Epithelial cell of proximal tubule (primary cell): ENCODE data around the gene NRG2. TPM values are rescaled to one million over a fixed set of nuclear protein-coding genes. Genes with fewer than 3 reads are reported as not detected.

Experiments
- DNase-seq: peaks from one replicate; pipeline ENCODE4 v3.0.0-alpha.2; 2011; ENCODE audit warnings: low read depth
- H3K4me3 ChIP-seq: 2 replicates; pipeline ENCODE4 v1.5.1; 2011; ENCODE audit warnings: low read depth, mild to moderate bottlenecking, low read length
- CTCF ChIP-seq: conservative IDR thresholded peaks from 2 replicates; pipeline ENCODE4 v1.5.1; 2012; ENCODE audit warnings: low read depth, mild to moderate bottlenecking, low read length
- total RNA-seq: library from RNA; depleted of rRNA; stranded (reverse); fragments of >200 nt; gene quantifications from 2 replicates; pipeline ENCODE4 v1.2.3, GENCODE V29; 2015

NRG2 gene
- total RNA-seq, 1 donor from 2014 or later = 1.5 TPM

- no peak for DNase-seq
- H3K4me3 ChIP-seq = no peak overlapping the region
- no peak for TF ChIP-seq CTCF
These were observed 142.4 kb downstream of the NRG2 start for GRCh38 chr5:139900546-139901250.

GRCh38 chr5:139898981-139899380, 144.1 kb downstream of the NRG2 start:
- TF ChIP-seq CTCF = no peak
- no peak overlapping the region for H3K4me3 ChIP-seq
- no peak for DNase-seq

- no peak for TF ChIP-seq CTCF
- no peak overlapping the region for H3K4me3 ChIP-seq
- no peak for DNase-seq
These were observed 145.1 kb downstream of the NRG2 start for GRCh38 chr5:139897982-139898381.

GRCh38 chr5:139897342-139897741, 145.8 kb downstream of the NRG2 start:
- H3K4me3 ChIP-seq = no peak overlapping the region
- DNase-seq = no peak
- TF ChIP-seq CTCF = no peak

- TF ChIP-seq CTCF = no peak
- no peak for DNase-seq
These were observed 146.4 kb downstream of the NRG2 start for GRCh38 chr5:139896718-139897117.

GRCh38 chr5:139895647-139896046, 147.5 kb downstream of the NRG2 start:
- no peak overlapping the region for H3K4me3 ChIP-seq
- no peak for DNase-seq
- no peak for TF ChIP-seq CTCF

More at GRCh38 chr5:139896718-139897117, 146.4 kb downstream of the NRG2 start:
- H3K4me3 ChIP-seq = no peak overlapping the region

- H3K4me3 ChIP-seq = no peak overlapping the region
These were observed 148.1 kb downstream of the NRG2 start for GRCh38 chr5:139895046-139895445.

More at GRCh38 chr5:139895046-139895445, 148.1 kb downstream of the NRG2 start:
- no peak for DNase-seq
- no peak for TF ChIP-seq CTCF
